H1 (cell line): ENCODE results near the gene S100A11.

Experiments used
- CEBPB ChIP-seq: IDR thresholded peaks from 2 replicates; pipeline ENCODE4 v1.6.1; 2012; ENCODE audit warnings: low read depth, low read length
- EP300 ChIP-seq, 2 experiments: IDR thresholded peaks; 1 replicate in 1 of 2; 2 replicates in 1 of 2; pipeline ENCODE4 v1.6.1; 2011 to 2012; ENCODE audit warnings: low read depth in 2 of 2, low read length in 2 of 2, mild to moderate bottlenecking in 2 of 2, borderline replicate concordance in 1 of 2, inconsistent platforms in 1 of 2, moderate library complexity in 1 of 2
- EZH2 ChIP-seq: fragments of 200-600 bp; sonication (generic); IDR thresholded peaks from 2 replicates; pipeline ENCODE4 v1.7.1; 2012; ENCODE audit warnings: low read depth, mild to moderate bottlenecking, moderate library complexity, low read length, inconsistent platforms; ENCODE audit not compliant: severe bottlenecking
- GABPA ChIP-seq: IDR thresholded peaks from 2 replicates; pipeline ENCODE4 v1.6.1; 2011; ENCODE audit warnings: mild to moderate bottlenecking, low read length, moderate library complexity, borderline replicate concordance; ENCODE audit not compliant: insufficient read depth
- HDAC2 ChIP-seq, 2 experiments: fragments of 300-600 bp in 1 of 2; sonication (generic) in 1 of 2; IDR thresholded peaks; 2 replicates each; pipeline ENCODE4 v1.6.1; 2011 to 2012; ENCODE audit warnings: low read depth in 2 of 2, low read length in 2 of 2, mild to moderate bottlenecking in 2 of 2, moderate library complexity in 2 of 2, borderline replicate concordance in 1 of 2, inconsistent platforms in 1 of 2
- POLR2AphosphoS5 ChIP-seq: IDR thresholded peaks from 2 replicates; pipeline ENCODE4 v1.6.1; 2011; ENCODE audit warnings: low read depth, low read length
- RFX5 ChIP-seq: IDR thresholded peaks from 2 replicates; pipeline ENCODE4 v1.6.1; 2011; ENCODE audit warnings: low read depth, low read length, improper control_type of control experiment, borderline replicate concordance
- SAP30 ChIP-seq: fragments of 300-600 bp; sonication (generic); IDR thresholded peaks from 2 replicates; pipeline ENCODE4 v1.7.1; 2012; ENCODE audit warnings: low read length, moderate library complexity, mild to moderate bottlenecking, inconsistent platforms; ENCODE audit not compliant: insufficient read depth, insufficient replicate concordance
- SUZ12 ChIP-seq: fragments of 200-600 bp; sonication (generic); IDR thresholded peaks from 2 replicates; pipeline ENCODE4 v1.6.1; 2012; ENCODE audit warnings: mild to moderate bottlenecking, inconsistent platforms, low read length, moderate library complexity, mixed read lengths
- TCF12 ChIP-seq: IDR thresholded peaks from 2 replicates; pipeline ENCODE4 v1.6.1; 2011; ENCODE audit warnings: low read depth, mild to moderate bottlenecking, low read length
- ZNF274 ChIP-seq: IDR thresholded peaks from 2 replicates; pipeline ENCODE4 v1.7.0; 2012; ENCODE audit warnings: low read length, borderline replicate concordance; ENCODE audit errors: extremely low read depth
- TF ChIP-seq, protein P1 (sequence below), 3 experiments: IDR thresholded peaks; 1 replicate in 2 of 3; 2 replicates in 1 of 3; pipeline versions ENCODE4 v1.5.1 to v1.6.1; 2011; ENCODE audit warnings: low read length in 3 of 3, mild to moderate bottlenecking in 3 of 3, inconsistent platforms in 2 of 3, low read depth in 1 of 3, moderate library complexity in 1 of 3; ENCODE audit not compliant: insufficient read depth in 1 of 3; ENCODE audit errors: control extremely low read depth in 1 of 3

DNA sequence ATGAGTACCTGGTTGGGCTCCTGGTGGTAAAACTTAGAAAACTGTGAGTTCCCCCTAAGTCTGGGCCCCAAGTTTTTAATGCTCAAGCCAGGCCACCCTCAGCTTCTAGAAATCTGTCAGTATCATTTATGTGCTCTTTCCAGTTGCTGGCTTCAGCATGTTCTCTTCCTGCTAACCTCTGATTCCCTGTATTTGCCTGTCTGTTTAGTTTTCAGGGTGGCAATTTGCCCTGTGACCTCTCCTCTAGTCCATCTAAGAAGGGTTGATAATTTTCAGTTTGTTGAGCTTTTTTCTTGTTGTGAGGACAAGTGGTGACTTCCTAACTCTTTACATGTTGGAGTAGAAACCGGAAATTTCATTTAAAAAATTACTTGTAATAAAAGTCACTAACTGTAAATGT lies 27.1 kb downstream of the S100A11 start:
- TF ChIP-seq EZH2 (no peak), HDAC2 (IDR thresholded peaks at IDR 0.05; ENCODE audit: borderline replicate concordance in 1 of 2, low read depth in 2 of 2, low read length in 2 of 2) (no peak), SAP30 (no peak), TCF12 (no peak), CEBPB (no peak), POLR2AphosphoS5 (no peak), ZNF274 (no peak), SUZ12 (no peak), RFX5 (no peak), GABPA (no peak), EP300 (IDR thresholded peaks at IDR 0.05; ENCODE audit: borderline replicate concordance in 1 of 2, low read depth in 2 of 2, low read length in 2 of 2) (no peak)
- TF ChIP-seq, protein P1, sequence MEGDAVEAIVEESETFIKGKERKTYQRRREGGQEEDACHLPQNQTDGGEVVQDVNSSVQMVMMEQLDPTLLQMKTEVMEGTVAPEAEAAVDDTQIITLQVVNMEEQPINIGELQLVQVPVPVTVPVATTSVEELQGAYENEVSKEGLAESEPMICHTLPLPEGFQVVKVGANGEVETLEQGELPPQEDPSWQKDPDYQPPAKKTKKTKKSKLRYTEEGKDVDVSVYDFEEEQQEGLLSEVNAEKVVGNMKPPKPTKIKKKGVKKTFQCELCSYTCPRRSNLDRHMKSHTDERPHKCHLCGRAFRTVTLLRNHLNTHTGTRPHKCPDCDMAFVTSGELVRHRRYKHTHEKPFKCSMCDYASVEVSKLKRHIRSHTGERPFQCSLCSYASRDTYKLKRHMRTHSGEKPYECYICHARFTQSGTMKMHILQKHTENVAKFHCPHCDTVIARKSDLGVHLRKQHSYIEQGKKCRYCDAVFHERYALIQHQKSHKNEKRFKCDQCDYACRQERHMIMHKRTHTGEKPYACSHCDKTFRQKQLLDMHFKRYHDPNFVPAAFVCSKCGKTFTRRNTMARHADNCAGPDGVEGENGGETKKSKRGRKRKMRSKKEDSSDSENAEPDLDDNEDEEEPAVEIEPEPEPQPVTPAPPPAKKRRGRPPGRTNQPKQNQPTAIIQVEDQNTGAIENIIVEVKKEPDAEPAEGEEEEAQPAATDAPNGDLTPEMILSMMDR (IDR thresholded peaks at IDR 0.05; ENCODE audit: control extremely low read depth in 1 of 3, insufficient read depth in 1 of 3, low read depth in 1 of 3, low read length in 3 of 3), result no peak
